GM18520 (cell line): Measurements from ENCODE around the gene SCGN.
"Not testable (repeated sequence)": the region's sequence is repeated elsewhere in the genome, so short reads cannot be mapped to it uniquely, and the experiment has no call there.

Source experiments
- ATAC-seq: cut with Tn5 transposase; IDR thresholded peaks from one replicate; pipeline ENCODE4 v1.9.1; 2021; ENCODE audit not compliant: unreplicated experiment

Gene SCGN

DNA sequence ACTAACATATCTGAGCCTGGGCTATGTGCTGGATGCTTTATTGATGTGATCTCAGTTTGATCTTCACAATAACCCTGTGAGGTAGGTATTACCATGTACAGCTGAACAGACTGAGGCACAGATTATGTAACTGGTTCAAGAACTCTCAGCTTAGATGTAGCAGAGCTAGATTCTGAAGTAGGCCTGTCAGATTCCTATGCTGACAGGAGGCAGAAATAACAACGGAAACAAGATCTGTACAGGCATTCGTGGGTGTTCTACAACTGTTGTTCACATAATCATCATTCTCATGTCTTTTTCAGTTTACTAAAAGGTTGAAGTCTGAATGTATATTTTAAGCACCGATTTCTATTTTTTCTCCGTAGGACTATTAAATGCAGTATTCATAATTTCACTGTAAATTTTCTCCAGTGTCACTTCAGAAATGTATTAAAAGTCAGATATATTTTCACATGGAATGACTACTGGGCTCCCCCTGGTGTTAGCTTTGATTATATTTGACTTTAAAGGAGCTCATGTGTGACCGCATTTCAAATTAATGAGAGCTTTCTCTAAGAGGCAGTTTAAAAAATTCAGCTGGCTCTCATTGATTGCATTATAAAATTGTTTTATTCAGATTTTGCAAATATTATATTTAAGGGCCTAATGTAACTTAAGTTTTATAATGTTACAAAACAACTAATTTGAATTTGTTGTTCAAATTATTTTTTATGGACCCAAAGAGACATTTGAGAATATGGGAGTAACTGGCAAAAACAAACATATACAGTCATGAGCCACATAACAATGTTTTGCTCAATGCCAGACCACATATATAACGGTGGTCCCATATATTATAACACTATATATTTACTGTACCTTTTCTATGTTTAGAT is 66.1 kb downstream of the SCGN start:
- no peak for ATAC-seq

DNA sequence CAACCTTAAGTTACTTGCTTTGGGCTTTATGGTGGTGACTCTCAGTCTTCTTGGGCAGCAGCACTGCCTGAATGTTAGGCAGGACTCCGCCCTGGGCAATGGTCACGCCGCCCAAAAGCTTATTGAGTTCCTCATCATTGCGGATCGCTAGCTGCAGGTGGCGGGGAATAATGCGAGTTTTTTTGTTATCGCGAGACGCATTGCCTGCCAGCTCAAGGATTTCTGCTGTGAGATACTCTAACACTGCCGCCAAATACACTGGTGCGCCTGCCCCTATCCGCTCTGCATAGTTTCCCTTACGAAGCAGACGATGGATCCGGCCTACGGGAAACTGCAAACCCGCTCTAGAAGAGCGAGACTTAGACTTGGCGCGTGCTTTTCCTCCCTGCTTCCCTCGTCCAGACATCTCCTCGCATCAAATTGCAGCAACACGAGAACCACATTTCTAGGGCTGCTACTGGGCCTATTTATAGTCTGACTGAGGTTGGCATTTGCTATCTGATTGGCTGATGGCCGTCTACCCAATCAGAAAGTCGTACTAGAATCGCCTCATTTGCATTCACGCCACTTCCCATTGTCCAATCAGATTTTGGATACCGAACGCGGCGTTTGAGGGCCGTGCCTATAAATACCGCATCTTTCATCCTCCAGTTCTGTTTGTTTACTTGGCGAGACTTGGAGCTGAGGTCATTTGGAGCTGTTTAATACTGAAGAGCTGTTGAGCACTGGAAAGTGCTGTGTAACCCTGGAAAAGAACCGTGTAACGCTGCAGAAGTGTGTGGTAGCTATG is 74.3 kb downstream of the SCGN start:
- ATAC-seq, result no peak

DNA sequence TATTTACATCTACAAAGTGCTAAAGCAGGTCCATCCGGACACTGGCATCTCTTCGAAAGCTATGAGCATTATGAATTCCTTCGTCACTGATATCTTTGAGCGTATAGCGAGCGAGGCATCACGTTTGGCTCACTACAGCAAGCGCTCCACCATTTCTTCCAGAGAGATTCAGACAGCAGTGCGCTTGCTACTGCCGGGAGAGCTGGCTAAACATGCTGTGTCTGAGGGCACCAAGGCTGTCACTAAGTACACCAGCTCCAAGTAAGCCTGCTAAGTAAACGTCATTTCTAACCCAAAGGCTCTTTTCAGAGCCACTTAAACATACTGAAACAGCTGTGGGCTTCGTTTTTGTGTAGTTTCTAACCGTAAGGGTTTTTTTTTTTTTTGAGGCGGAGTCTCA is 75.0 kb downstream of the SCGN start:
- ATAC-seq, result no peak

DNA sequence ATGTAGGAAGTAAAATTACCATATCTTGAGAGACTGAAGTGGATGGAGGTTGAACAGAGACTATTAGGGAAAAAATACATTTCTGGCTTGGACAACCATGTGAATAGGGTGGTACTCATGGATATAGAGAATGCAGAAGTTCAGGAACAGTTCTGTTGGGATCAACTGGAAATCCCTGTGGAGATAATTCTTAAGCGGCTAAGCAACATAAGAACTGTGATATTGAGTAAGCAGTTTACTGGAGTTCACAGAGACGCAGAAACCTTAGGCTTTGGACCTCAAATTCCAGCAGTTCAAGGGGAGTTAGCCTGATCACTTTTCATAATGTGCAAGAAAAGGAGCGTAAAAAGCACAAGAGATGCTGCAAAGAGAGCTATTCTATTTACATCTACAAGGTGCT is 78.9 kb downstream of the SCGN start:
- no peak for ATAC-seq

DNA sequence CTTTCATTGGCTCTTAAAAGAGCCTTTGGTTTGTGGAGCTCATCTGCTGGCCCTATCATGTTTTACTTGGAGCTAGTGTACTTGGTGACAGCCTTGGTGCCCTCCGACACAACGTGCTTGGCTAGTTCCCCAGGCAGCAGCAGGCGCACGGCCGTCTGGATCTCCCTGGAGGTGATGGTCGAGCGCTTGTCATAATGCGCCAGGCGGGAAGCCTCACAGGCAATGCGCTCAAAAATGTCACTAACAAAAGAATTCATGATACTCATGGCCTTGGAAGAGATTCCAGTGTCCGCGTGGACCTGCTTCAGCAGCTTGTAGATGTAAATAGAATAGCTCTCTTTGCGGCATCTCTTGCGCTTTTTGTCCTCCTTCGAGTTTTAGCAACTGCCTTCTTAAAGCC is 79.7 kb downstream of the SCGN start:
- no peak for ATAC-seq

DNA sequence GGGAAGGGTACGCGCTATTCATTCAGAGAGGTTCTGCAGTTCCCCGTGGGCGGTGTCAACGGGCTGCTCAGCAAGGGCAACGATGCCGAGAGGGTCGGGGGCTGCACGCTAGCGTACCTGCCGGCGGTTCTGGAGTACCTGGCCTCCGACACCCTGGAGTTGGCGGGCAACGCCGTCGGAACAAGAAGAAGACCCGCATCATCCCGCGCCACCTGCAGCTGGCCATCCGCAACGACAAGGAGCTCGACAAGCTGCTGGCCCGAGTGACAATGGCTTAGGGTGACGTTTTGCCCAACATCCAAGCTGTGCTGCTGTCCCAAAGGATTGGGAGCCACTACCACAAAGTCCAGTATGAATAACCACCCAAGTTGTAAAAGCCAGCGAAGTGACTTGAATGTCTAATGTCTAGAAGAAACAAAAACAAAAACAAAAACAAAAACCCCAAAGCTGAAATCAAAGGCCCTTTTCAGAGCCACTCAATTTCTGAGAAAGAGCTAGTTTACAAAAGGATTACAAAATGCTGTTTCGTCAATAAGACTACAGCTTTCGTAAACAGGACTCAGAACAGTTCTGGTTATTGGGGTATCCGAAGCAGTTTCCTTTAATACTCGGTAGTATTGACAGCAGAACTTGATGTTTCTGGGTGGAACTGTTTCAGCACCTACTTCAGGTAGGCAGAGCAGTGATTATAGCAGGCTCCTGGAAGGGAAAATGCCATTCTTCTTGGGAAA is 80.6 kb downstream of the SCGN start:
- no peak for ATAC-seq

DNA sequence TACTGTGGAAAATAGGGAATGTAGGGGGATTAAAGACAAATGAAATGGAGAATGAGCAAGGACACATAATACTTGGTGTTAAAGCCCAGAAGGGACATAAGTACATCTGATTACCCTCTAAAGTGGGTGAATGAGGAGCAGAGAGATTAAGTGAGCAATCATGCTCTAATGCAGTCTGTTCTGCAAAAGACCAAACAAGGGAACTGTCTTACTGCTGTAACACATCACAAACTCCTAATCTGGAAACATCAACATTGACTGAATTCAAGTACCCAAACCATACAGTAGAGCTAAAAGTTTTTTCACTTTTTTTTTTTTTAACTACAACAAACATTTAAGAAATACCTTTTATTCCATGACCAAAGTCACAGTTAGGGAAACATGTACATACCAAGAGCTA is 83.2 kb downstream of the SCGN start:
- no peak for ATAC-seq

DNA sequence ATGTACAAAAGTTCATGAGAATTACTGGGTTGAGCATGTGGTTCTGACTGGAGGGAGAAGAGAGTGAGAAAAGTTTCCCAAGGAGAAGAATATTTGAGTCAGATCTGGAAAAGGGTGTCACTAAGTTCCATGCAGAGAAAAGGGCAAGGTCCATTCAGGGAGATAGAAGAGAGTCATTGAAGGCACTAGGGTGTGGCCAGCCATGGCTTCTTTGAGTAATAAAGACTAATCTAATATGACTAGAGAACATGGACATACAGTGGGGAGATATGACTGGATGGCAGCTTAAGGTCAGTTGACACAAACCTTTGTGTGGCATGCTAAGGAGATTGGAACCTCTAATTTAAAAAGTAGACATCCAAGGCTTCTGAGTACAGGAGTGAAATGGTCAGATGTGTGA is 91.9 kb downstream of the SCGN start:
- no peak for ATAC-seq

DNA sequence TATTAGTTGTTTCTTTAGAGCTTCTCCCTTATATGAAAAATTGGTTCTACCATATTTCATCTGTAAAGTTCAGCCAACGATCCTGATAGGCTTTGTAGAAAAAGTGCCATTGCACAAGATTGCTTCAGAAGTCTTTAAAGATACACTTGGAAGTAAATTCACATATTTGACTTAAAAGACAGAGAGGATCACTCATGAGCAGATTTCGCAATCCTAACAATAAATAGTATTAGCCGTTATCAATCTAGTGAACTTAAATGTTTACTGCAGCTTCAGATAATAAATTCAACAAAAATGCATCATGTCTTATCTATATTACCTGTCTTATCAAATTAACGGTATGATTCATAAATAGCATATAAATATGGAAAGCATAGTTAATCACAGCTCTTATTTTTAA is 93.8 kb downstream of the SCGN start:
- no peak for ATAC-seq

DNA sequence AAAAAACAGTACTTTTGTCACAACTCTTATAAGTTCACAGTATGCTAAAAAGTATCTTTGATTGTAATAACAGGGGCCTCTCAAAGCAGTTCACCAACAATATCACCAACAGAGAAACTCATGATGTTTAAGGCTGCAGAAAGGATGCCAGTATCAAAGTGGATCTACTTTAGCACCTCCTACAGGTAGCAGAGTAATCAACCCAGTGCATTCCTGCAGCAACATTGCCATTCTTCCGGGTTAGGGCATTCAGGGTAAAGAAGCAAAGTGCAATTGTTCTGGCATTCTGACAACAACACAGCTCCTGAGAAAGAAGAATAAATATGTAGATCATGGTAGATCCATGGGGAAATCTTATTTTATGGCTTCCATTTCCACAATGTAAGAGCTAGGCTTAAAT is 95.0 kb downstream of the SCGN start:
- ATAC-seq, result no peak

DNA sequence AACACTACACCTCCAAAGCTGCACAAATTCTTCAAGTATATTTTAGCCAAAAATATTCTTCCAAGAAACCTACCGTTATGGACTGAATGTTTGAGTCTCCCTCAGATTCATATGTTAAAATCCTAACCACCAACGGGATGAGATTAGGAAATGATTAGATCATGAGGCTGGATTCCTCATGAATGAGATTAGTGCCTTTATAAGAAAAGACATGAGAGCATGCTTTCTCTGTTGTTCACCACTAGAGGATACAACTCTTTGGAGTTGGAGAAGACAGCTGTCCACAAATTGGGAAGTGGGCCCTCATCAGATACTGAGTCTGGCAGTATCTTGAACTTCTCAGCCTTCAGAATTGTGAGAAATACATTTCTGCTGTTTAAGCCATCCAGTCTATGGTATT is 95.5 kb downstream of the SCGN start:
- no peak for ATAC-seq

DNA sequence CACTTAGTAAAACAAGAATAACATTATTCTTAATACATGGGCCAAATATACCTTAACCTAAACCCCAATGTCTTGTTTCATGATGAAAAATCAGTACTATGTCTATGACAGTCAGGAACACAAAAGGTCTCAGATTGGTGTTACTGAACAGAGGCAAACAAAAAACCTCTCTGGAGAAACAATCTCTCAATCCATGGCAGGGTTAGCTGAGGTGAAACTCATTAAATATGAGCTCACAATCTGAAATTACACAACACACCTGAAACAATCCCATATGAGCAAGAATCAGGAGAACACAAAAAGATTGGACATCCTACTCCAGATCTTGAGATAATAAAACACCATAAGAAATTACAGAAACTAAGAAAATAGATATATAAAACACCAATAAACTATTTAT is 96.0 kb downstream of the SCGN start:
- no peak for ATAC-seq

DNA sequence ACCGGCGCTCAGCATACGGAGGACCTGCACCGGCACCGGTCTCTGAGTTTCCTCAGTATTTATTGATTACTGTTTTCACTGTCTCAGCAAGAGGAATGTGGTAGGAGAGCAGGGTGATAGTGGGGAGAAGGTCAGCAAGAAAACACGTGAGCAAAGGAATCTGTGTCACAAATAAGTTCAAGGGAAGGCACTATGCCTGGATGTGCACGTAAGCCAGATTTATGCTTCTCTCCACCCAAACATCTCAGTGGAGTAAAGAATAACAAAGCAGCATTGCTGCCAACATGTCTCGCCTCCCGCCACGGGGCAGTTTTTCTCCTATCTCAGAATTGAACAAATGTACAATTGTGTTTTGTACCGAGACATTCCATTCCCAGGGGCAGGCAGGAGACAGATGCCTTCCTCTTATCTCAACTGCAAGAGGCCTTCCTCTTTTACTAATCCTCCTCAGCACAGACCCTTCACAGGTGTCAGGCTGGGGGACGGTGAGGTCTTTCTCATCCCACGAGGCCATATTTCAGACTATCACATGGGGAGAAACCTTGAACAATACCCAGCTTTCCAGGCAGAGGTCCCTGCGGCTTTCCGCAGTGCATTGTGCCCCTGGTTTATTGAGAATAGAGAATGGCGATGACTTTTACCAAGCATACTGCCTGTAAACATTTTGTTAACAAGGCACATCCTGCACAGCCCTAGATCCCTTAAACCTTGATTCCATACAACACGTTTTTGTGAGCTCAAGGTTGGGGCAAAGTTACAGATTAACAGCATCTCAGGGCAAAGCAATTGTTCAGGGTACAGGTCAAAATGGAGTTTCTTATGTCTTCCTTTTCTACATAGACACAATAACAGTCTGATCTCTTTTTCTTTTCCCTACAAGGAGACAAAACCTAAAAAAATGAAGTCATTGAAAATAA is 96.8 kb downstream of the SCGN start:
- not testable (repeated sequence) for ATAC-seq

DNA sequence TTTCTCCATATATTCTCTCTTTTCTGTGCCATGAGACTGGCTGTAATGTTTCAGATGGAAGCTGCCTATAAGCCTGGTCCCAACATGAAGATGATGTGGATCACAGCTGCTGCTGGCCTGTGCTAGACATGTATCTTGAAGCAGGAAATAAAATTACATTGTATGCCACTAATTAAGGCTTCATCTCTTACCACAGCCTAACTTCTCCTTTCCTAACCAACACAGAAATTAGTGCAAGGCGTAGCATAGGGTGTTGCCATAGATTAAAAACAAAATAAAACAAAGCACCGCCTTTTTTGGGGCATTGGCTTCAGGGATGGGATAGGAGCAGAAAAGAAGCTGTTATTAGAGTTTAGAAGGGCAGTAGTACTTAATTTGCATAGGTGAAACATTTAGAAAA is 97.8 kb downstream of the SCGN start:
- no peak for ATAC-seq

DNA sequence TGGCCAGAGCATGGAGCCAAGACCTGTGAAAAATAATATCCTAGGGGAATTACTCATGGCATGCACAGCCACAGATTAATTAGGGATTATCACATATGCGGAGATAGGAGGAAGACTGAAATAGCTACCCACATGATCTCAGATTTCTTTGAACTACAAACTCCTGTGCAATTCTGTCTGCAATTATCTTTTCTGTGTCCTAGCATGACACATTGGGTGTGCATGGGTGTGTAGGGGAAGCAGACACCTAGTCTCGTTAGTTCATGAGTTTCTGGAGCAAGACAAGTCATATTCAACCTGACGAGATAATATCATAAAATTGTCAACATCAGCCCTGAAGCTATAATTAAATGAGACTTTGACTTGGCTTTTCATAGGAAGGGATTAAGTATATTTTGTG is 98.9 kb downstream of the SCGN start:
- no peak for ATAC-seq
